A673 (cell line): ENCODE results near the gene LIMCH1.

ENCODE experiments used
- EZH2 ChIP-seq: fragments of 200-600 bp; sonication (generic); IDR thresholded peaks from 2 replicates; pipeline ENCODE4 v1.6.1; 2017; ENCODE audit warnings: borderline replicate concordance, low read depth, mild to moderate bottlenecking, mixed read lengths, antibody characterized with exemption, low read length; ENCODE audit not compliant: poor library complexity, severe bottlenecking
- TF ChIP-seq, protein P1 (sequence below): fragments of 300-800, 200-600 bp; sonication (generic); conservative IDR thresholded peaks from 2 replicates; pipeline ENCODE4 v1.5.1; 2017; ENCODE audit warnings: low read depth, mild to moderate bottlenecking, antibody characterized with exemption, low read length, moderate library complexity, mixed read lengths

GRCh38 chr4:41538017-41538733 is at the start of gene LIMCH1:
- TF ChIP-seq, protein P1, sequence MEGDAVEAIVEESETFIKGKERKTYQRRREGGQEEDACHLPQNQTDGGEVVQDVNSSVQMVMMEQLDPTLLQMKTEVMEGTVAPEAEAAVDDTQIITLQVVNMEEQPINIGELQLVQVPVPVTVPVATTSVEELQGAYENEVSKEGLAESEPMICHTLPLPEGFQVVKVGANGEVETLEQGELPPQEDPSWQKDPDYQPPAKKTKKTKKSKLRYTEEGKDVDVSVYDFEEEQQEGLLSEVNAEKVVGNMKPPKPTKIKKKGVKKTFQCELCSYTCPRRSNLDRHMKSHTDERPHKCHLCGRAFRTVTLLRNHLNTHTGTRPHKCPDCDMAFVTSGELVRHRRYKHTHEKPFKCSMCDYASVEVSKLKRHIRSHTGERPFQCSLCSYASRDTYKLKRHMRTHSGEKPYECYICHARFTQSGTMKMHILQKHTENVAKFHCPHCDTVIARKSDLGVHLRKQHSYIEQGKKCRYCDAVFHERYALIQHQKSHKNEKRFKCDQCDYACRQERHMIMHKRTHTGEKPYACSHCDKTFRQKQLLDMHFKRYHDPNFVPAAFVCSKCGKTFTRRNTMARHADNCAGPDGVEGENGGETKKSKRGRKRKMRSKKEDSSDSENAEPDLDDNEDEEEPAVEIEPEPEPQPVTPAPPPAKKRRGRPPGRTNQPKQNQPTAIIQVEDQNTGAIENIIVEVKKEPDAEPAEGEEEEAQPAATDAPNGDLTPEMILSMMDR, result no peak
- TF ChIP-seq EZH2, result peak; percentile 48
